NCI-H2029 treated with DMSO at 0.1 percent for 48 hours (cell line): ENCODE data around the gene TAS2R3.
"Not testable (repeated sequence)": the region's sequence is repeated elsewhere in the genome, so short reads cannot be mapped to it uniquely, and the experiment has no call there.

ENCODE experiments used
- DNase-seq: peaks from one replicate; lab custom pipeline; 2025; lab: John Stamatoyannopoulos, UW

The TAS2R3 gene, protein sequence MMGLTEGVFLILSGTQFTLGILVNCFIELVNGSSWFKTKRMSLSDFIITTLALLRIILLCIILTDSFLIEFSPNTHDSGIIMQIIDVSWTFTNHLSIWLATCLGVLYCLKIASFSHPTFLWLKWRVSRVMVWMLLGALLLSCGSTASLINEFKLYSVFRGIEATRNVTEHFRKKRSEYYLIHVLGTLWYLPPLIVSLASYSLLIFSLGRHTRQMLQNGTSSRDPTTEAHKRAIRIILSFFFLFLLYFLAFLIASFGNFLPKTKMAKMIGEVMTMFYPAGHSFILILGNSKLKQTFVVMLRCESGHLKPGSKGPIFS

DNA sequence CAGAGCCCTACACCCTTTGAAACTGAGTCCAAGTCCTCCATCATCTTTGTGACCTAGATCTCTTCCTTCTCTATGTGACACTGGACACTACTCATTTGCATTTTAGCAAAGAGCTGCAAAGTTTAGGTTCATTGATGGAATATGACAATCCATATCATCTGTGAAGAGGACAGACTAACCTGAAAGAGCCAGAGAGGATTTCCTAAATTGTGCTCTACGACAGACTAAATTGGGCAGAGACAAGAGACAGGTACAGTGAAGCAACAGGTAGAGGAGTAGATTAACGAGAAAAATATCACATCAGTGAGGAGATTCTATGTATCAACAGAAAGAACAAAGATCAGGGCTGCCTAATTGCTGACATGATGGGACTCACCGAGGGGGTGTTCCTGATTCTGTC, at the start of gene TAS2R3:
TSS of gene TAS2R3 (plus strand) at position 301 of the 400 bp plus-strand sequence. CDS start at position 363, 62 bp downstream.
- no peak for DNase-seq

DNA sequence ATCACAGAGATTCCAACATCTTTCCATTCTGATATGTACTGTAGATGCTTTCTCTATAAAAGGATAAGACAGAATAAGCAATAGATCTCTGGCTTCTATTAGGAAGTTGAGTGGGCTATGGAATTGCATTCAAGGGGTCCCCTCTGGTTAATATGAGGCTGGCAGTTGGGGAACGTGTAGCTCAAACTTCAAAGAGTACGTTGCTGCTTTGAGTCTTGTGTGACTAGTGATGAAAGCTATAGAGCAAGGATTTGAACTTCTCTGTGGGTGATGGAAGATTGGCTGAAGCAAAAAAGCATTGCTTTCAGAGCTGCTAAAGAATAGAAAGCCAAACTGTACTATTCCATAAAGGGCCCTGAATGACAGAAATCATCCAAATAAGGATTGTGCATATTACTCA, 49.3 kb upstream of the TAS2R3 start:
- no peak for DNase-seq

DNA sequence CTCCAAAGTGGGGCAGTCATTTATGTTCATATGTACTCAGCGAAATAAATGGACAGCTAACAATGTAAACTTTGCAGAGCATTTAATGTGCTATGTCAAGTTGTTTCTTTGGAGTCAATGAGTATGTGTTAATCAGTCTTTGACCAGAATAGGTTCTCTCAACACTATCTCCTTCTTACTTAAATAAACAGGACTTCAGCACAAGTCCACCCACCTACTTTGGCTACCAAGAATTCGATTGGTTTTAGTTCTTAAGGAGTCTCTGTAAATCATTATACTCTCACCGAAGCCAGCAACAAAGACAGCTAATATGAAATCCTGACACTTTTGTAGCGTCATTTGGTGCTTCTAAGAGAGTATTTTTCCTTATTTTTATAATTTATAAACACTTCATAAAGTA, 48.9 kb upstream of the TAS2R3 start:
- no peak for DNase-seq

DNA sequence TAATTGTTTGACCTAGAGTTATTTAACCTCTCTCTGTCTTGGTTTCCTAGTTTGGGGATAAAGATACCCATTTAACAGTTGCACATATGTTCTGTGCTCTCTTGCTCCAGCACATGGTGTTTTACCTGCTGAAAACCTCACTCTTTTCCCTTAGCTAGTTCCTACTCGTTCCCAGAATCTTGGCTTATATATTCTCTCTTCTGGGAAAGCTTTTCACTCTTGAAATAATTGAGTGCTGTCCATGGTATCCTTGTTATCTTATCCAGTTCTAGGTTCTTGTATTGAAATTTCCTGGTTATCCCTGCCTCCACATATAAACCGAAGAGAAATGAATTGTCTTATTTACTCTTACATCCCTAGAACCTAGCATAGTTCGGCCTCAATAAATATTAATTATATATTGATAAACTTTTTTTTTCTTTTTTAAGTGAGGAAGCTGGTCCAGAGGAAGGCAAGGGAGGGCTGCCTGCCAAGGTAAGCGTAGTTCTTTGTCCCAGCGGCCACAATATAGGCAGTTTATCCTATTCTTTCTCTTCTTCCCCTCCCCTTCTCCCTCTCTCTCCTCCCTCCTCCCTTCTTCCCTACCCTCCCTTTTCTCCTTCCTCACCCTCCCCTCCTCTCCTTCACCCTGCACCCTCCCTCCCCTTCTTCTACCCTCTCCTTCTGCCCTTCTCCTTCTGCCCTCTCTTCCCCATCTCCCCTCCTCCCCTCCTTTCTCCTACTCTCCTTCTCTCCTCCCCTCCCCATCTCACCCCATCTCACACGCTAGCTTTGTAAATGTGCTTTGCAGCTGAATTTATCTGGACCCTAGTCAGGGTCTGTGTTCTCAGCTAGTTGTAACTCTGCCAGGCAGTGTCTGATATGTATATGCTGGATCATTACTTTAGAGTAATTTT, 47.9 kb upstream of the TAS2R3 start:
- no peak for DNase-seq

DNA sequence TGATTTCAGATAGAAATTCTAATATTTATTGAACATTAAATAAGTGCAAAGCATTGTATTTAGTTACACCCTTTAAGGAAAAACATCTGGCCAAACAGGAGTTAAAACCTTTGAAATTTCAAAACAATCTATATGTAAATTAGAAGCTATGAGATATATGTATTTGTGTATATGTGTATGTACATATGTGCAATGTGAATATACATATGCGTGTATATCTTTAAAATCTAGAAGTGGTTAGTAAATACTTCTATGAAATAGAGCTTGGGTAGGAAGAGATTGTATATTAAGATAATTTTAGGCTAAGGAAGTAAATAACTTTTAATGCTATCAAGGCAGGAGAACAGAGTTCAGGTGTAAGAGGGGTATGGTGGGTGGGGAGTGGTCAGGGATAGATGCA, 46.4 kb upstream of the TAS2R3 start:
- DNase-seq = no peak

DNA sequence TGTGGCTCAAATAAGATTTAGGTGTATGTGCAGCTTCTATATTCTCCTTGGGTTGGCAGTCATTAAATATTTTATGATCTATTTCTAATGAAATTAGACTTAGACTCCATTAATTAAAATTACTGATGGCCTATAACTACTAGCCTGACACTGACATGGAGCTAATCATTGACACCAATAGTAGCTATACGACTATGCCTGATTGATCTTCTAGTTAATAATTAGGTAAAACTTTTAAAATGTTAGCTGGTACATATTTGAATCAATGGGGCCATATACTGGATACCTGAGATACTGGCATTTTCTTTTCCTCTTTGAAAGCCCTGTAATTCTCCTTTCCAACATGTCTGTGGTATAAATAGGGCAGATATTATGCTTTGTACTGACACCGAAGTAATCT, 41.4 kb upstream of the TAS2R3 start:
- DNase-seq = no peak

DNA sequence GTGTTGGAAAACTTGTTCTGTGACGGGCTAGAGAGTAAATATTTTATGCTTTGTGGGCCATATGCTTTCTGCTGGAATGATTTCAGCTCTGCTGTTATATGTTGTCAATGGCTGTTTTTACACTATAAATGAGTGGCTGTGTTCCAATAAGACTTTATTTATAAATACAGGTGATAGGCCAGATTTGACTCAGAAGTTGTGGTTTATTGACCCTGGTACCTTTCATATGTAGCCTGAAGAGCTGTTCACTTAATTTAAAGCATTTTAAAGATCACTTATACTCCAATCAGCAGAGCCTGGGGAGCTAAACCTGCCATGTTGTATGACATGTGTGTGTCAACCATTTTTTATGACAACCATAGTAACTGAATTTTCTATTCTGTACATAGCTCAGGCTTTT, 34.9 kb upstream of the TAS2R3 start:
- DNase-seq = no peak

DNA sequence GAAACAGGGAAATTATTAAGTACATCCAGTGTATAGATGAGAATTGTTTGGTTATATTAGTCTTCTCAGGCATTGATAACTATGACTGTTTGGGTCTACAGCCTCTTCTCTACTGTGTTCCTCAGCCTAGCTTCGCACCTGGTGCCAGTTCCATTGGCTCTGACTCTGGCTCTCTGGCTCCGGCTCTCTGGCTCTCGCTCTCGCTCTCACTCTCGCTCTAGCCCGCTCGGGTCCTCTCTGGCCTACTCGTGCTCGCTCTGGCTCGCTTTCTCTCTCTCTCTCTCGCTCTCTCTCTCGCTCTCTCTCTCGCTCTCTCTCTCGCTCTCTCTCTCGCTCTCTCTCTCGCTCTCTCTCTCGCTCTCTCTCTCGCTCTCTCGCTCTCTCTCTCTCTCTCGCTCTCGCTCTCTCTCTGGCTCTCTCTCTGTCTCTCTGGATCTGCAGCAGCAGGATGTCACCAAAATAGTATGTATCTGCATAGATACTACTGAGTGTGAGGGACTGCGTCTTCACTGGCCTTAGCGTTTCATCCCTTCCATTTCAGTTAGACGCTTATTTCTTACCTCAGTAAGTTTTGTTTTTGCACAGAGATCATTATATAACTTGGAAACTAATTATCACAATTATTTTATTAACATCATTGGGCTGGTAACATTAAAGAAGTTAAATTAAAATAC, 32.3 kb upstream of the TAS2R3 start:
- DNase-seq = no peak

DNA sequence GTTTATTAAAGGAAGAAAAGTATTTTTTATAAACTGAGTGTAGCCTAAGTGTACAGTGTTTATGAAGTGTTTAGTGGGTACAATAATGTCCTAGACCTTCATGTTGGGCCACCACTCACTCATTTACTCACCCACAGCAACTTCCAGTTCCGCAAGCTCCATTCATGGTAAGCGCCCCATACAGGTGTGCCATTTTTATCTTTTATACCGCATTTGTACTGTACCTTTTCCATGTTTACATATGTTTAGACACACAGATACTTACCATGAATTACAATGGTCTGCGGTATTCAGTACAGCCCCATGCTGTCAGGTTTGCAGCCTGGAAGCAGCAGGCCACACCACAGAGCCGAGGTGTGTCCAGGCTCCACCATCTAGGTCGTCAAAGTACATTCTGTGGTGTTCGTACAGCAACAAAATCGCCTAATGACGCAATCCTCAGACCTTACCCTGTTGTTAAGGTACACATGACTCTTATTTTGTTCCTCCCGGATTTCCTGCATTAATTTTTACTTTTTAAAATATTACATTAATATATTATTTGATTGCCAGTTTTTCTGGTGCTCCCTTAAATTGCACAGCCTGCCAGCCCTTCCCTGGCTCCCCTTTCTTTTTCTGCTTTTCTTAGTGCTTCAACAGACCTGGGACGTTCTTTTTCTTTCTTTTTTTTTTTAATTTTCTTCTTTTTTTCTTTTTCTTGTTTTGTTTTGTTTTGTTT, 26.6 kb upstream of the TAS2R3 start:
- DNase-seq = no peak

DNA sequence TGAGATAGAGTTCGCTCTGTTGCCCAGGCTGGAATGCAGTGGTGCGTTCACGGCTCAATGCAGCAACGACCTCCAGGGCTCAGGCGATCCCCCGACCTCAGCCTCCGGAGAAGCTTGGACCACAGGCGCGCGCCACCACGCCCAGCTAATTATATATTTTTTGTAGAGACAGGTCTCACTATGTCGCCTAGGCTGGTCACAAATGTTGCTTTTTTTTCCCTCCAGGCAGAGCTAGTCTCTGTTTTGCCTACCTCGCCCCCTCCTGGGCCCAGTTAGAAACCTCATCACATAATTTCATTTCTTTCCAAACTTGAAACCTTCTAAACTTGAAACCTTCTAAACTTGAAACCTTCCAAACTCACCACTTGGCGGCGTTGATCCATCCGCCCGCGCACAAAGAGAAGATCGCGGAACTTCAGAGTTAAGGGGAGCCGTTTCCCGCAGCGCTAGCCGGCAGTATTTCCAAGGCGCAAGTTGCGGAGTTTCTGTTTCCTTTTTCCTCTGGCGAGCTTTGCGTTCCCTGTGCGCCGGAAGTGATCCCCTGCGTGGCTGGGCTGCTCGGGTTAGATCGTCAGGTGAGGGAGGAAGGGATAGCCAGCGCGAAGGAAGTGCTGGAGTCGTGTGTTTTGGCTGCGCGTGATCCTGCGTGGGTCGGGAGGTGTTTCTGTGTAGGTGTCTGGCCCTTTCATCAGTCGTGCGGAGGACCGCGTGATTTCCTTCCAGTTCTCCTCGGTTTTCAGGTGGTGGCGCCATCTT, 25.9 kb upstream of the TAS2R3 start, which contains the start of gene SSBP1:
TSS of gene SSBP1 (plus strand) at position 523 of the 756 bp plus-strand sequence. CDS start 809 bp downstream, outside the sequence.
- peak; percentile 95 for DNase-seq

DNA sequence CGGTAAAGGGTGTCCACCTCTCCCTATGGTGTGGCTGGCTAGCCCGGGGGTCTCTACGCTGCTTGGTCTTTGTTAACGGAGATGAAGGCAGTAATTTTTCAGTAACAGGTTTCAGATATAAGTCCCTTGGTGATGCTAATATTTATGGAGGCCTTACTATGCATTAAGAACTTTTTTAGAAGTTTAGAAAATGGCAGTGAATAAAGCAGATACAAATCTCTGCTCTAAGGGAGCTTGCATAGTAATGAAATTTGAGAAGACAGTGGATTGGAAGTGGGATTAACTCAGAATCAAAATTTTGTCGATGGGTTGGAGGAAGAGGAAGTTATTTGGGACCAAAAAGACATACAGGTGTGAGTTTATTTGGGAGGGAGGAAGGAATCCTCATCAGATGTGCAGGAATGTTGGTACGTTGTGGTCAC, 25.3 kb upstream of the TAS2R3 start:
- DNase-seq = no peak

DNA sequence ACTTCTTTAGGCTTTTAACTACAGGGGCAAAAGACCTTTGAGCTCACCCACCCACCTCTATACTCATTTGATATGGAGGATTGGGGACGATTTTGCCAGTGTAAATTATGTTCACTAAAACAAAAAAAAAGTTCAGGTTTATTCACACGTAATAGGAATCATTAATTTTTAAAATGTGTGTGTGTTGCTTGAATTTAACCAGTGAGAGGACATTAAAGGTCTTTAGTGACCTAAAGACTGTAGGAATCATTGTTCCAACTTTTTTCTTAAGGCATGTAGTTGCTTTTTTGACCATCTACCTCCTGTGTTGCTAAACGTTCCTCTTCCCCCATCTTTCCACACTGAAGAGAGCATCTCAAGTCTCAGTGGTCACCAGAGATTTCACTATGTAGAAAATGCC, 24.6 kb upstream of the TAS2R3 start:
- DNase-seq = no peak

DNA sequence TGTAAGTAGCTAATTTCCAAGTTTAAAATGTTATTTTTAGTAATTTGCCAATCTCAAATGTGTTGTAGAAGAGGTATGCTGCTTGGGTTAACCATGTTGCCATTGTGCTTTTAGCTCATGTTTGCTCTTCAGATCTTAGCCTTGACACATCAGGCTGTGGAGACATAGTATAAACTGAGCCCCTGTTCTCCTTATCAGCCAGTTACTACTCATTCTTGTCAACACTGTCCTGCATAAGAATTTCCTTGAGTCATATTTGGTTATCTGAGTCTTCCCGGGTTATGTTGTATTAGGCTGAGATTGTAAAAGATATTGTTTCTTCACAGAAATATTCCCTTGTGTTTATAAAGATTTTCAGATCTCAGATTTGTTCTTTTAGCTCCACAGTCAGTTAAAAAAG, 21.7 kb upstream of the TAS2R3 start:
- DNase-seq = no peak

DNA sequence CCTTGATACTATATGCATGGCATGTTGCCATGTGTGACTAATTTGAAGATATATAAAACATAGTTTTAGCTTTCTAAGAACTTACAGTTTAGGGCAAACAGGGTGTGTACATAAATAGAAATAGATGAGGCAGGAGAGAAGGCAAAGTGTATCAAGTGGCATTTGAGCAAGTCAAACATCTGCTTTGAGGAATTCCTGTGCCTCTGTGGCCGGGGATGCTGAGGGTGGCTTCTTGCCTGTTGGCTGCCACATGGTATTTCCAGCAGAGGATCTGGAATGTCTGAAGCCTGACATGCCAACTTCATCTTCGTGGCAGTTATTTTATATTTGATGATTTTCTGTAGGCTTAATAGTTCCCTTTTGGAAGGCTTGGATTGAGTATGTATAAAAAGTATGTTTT, 19.8 kb upstream of the TAS2R3 start:
- no peak for DNase-seq

DNA sequence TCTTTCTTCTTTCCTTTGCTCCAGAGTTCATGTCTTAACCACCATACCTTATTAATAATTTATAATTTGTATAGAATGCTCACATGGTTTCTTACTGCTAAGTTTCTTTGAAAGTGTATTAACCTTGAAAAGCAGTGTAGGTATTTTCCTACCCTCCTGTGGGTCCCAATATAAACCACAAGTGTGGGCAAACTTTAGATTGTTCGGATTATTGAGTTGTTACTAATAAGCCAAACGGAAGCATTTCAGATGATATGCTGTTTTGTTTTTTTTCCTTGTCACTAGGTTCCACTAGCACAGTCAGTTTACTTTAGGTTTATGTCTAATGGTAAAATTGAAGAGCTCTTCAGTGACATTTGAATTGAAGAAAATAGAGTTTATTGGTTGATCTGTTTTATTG, 15.5 kb upstream of the TAS2R3 start:
- no peak for DNase-seq

DNA sequence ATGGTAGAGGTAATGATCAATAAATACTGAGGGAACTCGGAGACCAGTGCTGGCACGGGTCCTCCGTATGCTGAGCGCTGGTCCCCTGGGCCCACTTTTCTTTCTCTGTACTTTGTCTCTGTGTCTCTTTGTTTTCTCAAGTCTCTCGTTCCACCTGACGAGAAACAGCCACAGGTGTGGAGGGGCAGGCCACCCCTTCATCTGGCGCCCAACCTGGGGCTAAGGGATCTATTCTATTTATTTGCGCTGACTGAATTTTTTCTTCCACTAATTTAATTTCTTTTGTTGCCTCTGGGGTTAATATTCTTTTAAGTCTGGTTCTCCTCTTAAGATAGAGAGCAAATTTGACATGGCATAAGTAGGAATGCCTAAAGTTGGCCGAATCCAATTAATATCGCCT, 12.0 kb upstream of the TAS2R3 start:
- DNase-seq = not testable (repeated sequence)

DNA sequence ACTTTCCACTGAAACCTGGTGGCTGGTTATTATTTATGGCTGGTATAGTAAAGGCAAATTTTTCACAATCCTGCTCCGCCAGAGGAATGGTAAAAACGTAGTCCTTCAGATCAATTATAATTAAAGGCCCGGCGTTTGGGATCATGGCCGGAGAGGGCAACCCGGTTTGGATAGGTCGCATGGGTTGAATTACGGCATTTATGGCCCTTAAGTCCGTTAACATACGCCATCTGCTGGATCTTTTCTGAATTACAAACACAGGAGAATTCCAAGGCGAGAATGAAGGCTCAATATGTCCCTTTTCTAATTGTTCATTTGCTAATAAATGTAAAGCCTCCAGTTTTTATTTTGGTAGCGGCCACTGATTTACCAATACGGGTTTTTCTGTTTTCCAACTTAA, 11.3 kb upstream of the TAS2R3 start:
- no peak for DNase-seq

DNA sequence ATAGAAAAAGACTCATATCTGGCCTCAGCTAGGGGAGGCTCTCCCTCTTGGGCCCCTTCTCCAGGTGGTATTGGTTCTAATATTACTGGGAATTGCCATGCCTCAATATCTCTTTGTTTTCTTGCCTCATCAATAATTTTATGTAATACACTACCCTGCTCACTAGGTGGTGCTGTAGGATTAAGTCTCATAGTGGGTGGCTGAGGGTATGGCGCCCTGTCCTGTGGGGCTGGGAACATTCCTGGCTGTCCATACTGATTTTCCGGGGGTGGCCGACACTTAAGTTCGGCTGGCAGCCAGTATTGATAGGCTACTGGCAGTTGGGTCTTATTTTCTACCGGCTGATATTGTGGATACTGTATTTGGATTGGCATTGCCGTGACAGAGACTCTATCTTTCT, 9.0 kb upstream of the TAS2R3 start:
- no peak for DNase-seq

DNA sequence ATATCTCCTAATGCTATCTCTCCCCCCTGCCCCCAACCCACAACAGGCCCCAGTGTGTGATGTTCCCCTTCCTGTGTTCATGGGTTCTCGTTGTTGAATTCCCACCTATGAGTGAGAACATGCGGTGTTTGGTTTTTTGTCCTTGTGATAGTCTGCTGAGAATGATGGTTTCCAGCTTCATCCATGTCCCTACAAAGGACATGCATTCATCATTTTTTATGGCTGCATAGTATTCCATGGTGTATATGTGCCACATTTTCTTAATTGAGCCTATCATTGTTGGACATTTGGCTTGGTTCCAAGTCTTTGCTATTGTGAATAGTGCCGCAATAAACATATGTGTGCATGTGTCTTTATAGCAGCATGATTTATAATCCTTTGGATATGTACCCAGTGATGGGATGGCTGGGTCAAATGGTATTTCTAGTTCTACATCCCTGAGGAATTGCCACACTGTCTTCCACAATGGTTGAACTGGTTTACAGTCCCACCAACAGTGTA, 6.2 kb downstream of the TAS2R3 start:
- not testable (repeated sequence) for DNase-seq

DNA sequence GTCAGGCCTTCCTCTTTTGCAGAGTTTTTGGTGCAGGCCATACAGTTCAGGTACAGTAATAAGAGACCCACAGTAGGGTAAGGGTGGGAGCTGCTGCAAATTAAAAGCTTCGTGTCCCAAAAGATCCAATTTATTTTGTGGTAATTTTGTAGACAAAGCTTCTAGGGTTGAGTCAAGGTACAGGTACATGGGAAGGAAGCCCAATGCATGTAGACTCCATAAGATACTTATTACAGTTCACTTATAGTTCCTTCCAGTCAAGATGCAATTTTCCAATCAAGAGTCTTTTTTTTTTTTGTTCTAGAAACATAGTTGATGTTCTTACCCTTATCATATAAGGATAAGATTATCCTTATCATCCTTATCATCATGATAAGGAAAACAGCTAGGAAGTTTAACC, 12.5 kb downstream of the TAS2R3 start, which contains the start of gene TAS2R4:
TSS of gene TAS2R4 (plus strand) at position 301 of the 400 bp plus-strand sequence. CDS start 1,815 bp downstream, outside the sequence.
- no peak for DNase-seq
